ENCODE measurements around the gene NR2C1.

- TF ChIP-seq CBFB (CRISPR knock-in tag; IDR thresholded peaks at IDR 0.05; ENCODE audit: low read depth): no peak
- TF ChIP-seq ATF2 (CRISPR knock-in tag; IDR thresholded peaks at IDR 0.05; ENCODE audit: borderline replicate concordance, low read depth): no peak
- TF ChIP-seq CTCF (IDR thresholded peaks at IDR 0.05): no peak
- TF ChIP-seq IRF1 (CRISPR knock-in tag; IDR thresholded peaks at IDR 0.05): no peak
- no peak for TF ChIP-seq ARID4B (CRISPR knock-in tag; IDR thresholded peaks at IDR 0.05; ENCODE audit: borderline replicate concordance)
- no peak for TF ChIP-seq GRHL2 (CRISPR knock-in tag; IDR thresholded peaks at IDR 0.05; ENCODE audit: insufficient replicate concordance, severe bottlenecking)
- TF ChIP-seq TEAD4 (CRISPR knock-in tag; IDR thresholded peaks at IDR 0.05): no peak
- TF ChIP-seq TCF7 (CRISPR knock-in tag; IDR thresholded peaks at IDR 0.05; ENCODE audit: low read depth): no peak
These were observed 3.0 kb downstream of the NR2C1 start for GRCh38 chr12:95070378-95070777.
